ENCODE data around the gene PRKN.

Gene PRKN

GRCh38 chr6:161745594-161746141 lies 981.9 kb downstream of the PRKN start:
- peak in 1 of 2 experiments; percentile 14 for DNase-seq

GRCh38 chr6:161745128-161745527 lies 982.4 kb downstream of the PRKN start:
- no peak for DNase-seq

- DNase-seq, result peak in 1 of 2 experiments; percentile 3
These were observed 983.1 kb downstream of the PRKN start for GRCh38 chr6:161744211-161745067.

- no peak for DNase-seq
These were observed 983.9 kb downstream of the PRKN start for GRCh38 chr6:161743509-161744178.

GRCh38 chr6:161740486-161740885 lies 987.1 kb downstream of the PRKN start:
- DNase-seq, result no peak

- DNase-seq, result no peak
These were observed 990.7 kb downstream of the PRKN start for GRCh38 chr6:161736781-161737292.

GRCh38 chr6:161736326-161736725 lies 991.2 kb downstream of the PRKN start:
- DNase-seq, result no peak

GRCh38 chr6:161732594-161732993 lies 995.0 kb downstream of the PRKN start:
- no peak for DNase-seq

- no peak for DNase-seq
These were observed 1000.3 kb downstream of the PRKN start for GRCh38 chr6:161727083-161727833.

- DNase-seq, result no peak
These were observed 1005.2 kb downstream of the PRKN start for GRCh38 chr6:161722394-161722793.

GRCh38 chr6:161721511-161721910 lies 1006.1 kb downstream of the PRKN start:
- DNase-seq, result no peak

GRCh38 chr6:161716176-161716575 lies 1011.4 kb downstream of the PRKN start:
- DNase-seq, result no peak

- no peak for DNase-seq
These were observed 1015.6 kb downstream of the PRKN start for GRCh38 chr6:161711938-161712337.

GRCh38 chr6:161711515-161711914 lies 1016.1 kb downstream of the PRKN start:
- no peak for DNase-seq

- DNase-seq, result no peak
These were observed 1016.9 kb downstream of the PRKN start for GRCh38 chr6:161710698-161711097.

- DNase-seq, result no peak
These were observed 1026.5 kb downstream of the PRKN start for GRCh38 chr6:161701056-161701455.

GRCh38 chr6:161696801-161697200 lies 1030.8 kb downstream of the PRKN start:
- no peak for DNase-seq

GRCh38 chr6:161694995-161695394 lies 1032.6 kb downstream of the PRKN start:
- DNase-seq, result no peak

- DNase-seq, result no peak
These were observed 1040.9 kb downstream of the PRKN start for GRCh38 chr6:161686655-161687054.

GRCh38 chr6:161684731-161685475 lies 1042.7 kb downstream of the PRKN start:
- DNase-seq, result no peak

GRCh38 chr6:161683400-161683799 lies 1044.2 kb downstream of the PRKN start:
- DNase-seq, result no peak

GRCh38 chr6:161682982-161683381 lies 1044.6 kb downstream of the PRKN start:
- DNase-seq, result no peak

Data from NCI-H2081 (cell line).